ENCODE data around the gene FSD1L.
"Not testable (repeated sequence)": the region's sequence is repeated elsewhere in the genome, so short reads cannot be mapped to it uniquely, and the experiment has no call there.

The FSD1L gene

DNA sequence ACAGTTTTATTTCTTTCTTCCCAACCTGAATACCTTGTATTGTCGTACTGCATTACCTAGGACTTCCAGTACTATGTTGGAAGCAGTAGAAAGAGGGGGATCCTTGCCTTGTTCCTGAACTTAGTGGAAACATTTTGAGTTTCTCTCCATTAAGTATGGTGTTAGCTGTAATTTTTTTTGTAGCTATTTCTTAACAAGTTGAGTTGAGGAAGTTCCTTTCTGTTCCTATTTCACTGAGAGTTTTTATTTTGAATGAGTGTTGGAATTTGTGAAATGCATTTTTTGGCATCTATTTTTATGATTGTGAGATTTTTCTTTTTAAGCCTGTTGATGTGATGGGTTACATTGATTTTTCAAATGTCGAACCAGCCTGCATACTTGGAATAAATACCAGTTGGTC, 49.0 kb downstream of the FSD1L start:
- no peak for DNase-seq

- DNase-seq, result no peak
Measured at GRCh38 chr9:105497704-105498103, 49.9 kb downstream of the FSD1L start.

DNA sequence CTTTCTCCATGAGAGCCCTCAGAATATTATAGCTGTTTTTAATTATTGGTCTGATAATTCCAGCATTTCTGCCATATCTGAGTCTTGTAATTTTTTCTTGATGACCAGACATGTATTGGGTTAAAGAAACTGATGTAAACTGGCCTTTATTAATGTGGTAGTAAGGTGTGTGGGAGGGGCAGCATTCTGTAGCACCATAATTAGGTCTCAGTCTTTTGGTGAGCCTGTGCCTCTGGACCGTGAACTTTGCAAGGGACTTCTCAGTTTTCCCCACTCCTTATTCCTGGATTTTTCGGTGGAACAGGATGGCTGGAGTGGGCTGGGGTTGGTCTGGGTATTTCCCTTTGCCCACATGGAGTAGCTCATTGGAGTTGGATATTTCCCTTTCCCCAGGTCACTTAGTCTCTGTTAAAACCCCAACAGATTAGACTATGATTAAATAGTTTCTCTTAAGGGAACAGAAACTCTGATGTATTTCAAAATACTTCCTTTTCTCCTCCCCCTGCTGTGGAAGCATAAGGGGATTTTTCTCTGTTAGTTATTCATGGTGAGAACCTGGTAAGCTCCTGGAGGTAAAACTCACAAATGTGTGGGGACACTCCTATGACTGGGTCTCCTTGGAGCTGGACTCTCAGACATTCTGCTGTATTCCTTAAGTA, 52.4 kb downstream of the FSD1L start:
- no peak for DNase-seq

DNA sequence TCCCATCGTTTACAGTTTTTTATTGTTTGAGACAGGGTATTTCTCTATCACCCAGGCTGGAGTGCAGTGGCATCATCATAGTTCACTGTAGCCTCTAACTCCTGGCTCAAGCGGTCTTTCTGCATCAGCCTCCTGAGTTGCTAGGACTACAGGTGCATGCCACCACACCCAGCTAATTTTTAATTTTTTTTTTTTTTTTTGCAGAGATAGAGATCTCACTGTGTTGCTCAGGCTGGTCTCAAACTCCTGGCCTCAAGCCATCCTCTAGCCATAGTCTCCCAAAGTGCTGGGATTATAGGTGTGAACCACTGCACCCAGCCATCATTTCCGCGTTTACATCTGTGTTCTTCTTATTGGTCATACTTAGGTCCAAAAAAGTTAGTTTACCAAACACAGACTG, 53.6 kb downstream of the FSD1L start:
- DNase-seq, result no peak

DNA sequence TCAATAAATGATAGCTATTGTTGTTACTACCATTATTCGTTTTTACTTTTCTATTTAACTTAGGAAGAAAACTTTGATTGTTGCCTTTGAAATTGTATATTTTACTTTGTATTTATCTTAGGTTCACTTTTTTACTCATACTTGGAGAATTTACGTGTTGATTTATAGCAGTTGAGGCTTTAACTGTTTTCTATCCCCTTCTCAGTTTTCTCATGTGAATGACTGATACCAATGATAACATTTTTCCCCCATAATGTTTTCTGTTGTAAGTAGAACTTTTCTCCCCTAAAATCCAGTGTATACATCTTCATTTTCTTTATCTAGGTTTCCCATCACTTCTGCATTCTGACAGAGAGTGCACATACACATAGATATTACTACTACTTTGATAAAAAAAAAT, 54.4 kb downstream of the FSD1L start:
- DNase-seq, result no peak

DNA sequence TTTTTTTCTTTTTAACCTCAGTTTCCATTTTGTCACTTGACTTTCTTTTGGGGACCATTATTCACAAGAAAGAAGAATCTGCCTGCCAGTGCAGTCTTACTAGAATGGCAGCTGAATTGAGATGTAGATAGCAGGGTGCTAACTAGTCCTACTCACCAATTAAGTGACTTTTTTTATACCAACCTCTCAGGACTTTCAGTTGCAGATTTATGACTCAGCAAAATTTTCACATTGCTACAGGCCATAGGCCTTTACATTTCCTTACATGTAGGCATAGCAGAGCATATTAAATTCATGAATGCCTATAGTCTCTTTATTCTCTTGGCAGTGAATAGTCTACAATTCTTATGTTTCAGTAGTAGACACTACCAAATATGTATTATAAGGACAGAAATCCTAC, 56.0 kb downstream of the FSD1L start:
- DNase-seq, result no peak

- DNase-seq, result no peak
Measured at GRCh38 chr9:105507096-105507790, 59.4 kb downstream of the FSD1L start.

DNA sequence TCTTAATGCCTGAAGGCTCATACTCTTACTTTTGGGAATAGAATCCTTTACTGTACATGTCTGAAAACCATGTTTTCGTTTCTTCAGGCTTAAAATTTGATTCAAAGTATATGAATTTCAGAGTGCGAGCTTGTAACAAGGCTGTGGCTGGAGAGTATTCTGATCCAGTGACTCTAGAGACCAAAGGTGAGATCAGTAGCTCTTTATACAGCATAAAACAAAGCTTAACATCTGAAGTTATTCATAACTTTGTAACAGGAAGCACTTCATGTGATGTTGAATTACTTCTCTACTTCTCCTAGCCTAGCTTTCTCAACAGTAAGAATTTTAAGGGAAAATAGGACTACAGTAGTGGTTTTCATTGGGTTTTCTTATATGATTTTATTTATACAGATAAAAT, 60.7 kb downstream of the FSD1L start:
- DNase-seq, result no peak

GRCh38 chr9:105510024-105510423, 62.2 kb downstream of the FSD1L start:
- DNase-seq, result no peak

DNA sequence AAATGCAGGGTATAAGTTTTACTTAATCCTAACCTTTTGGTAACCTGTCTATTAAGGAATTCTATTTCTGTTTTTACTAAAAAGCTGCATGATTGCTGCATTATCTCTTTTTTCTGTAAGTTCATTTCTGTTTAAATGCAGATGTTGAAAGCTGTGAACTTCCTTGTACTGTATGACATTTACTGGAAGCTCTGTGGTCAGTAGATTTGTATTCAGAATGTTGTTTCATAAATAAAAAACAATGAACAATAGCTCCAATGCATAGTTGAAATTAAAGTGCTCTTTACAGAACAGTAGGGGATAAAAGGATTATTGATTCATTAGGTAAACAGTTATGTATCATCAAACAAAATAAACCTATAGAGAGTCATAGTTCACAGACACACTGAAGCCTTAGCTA, 63.6 kb downstream of the FSD1L start:
- DNase-seq, result no peak

DNA sequence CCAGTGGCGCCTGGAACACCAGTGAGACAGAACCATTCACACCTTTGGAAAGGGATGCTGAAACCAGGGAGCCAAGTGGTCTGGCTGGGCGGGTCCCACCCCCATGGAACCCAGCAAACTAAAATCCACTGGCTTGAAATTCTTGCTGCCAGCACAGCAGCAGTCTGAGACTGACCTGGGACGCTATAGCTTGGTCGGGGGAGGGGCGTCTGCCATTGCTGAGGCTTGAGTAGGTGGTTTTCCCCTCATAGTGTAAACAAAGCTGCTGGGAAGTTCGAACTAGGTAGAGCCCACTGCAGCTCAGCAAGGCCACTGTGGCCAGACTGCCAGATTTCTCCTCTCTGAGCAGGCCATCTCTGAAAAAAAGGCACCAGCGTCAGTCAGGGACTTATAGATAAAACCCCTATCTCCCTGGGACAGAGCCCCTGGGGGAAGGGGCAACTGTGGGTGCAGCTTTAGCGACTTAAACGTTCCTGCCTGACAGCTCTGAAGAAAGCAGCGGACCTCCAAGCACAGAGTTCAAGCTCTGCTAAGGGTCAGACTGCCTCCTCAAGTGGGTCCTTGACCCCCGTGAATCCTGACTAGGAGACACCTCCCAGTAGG, 68.1 kb downstream of the FSD1L start:
- no peak for DNase-seq

DNA sequence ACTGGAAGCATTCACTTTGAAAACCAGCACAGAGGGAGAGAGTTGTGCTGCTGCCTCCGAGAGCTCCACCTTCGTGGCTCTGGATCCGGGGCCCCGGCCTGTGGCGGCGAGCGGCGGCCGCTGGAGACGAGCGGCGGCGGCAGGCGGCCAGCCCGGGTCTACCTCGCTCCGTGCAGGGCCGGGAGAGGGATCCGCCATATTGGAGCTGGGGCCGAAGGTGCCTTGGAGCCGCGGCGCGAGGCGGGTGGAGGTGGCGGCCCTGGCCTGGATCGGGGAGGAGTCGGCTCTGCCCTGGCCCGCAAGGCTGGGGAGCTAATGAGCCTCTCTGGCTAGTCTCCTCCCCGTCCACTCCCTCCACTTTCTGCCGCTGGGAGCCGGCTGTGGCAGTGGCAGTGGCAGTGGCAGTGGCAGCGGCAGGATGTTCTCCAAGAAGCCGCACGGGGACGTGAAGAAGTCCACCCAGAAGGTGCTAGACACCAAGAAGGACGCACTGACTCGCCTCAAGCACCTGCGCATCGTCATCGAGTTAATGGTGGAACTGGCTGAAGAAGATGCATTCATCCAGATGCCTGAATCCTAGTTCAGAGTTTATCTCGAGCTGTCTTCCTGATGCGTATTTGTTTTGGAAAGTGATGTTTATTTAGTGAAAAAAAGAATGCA, 72.0 kb downstream of the FSD1L start:
- peak; percentile 13 for DNase-seq

GRCh38 chr9:105520992-105521391, 73.2 kb downstream of the FSD1L start:
- not testable (repeated sequence) for DNase-seq

DNA sequence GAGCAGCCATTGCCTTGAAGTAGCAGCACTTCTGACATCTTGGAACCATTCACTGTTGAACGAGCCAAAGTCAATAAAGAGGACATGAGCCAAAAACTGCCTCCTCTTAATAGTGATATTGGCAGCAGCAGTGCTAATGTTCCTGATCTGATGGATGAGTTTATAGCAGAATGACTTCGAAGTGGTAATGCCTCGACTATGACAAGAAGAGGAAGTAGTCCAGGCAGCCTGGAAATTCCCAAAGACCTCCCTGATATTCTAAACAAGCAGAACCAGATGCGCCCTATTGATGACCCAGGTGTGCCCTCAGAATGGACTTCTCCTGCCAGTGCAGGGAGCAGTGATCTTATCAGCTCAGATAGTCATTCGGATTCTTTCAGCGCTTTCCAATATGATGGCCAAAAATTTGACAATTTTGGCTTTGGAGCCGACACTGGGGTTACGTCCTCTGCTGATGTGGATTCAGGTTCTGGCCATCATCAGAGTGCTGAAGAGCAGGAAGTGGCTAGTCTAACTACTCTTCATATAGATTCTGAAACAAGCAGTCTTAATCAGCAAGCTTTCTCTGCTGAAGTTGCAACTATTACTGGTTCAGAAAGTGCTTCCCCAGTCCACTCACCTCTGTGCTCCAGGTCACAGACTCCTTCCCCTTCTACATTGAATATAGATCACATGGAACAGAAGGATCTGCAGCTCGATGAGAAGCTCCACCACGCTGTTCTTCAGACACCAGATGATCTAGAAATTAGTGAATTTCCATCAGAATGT, 75.0 kb downstream of the FSD1L start:
- not testable (repeated sequence) for DNase-seq

DNA sequence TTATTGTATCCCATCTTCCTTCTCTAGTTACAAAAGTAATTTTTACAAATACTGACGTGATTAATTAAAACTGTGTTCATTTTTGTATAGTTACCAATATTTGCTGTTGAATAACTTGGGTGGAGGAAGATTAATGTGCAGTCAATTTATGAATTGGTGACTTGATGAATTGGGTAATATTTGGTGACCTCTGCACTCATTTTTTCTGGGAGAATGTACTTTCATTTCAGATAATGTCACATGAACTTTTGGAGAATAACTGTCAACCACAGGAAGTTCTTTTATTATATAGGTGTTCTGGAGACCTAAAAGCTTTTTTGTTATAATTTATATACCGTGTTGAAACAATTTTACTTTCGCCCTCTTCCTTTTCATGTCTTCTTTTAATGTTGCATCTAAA, 83.7 kb downstream of the FSD1L start:
- DNase-seq, result no peak

DNA sequence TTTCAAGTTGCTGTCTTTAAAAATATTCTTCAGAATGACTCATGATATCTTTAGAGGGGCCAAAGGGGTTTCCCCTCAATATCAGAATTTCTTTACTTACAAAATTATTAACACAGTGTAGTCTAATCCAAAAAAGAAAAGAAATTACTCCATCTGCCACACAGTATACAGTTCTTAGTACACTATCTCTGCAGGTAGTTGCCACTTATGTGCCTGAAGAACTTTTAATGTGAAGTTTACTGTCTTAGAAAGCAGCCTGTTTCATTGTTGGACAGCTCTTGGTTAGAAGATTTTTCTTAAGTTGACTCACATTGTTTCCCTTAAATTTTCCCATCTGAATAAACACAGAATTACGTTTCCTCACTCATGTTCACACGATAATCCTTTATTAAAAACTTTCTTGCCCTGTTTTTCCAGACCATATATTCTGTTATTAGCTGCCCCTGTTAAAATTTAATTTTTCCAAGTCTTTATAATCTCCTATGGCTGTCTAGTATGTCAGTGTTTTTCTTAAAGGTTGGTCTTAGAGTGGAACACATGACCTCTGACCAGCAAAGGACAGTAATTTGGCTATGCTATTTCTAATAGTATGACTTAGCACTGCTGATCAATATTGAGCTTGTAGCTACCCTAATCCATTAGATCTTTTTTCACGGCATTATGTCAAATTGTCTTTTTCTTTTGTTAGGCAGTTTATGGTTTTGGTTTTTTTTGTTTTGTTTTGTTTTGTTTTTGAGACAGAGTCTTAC, 88.3 kb downstream of the FSD1L start:
- DNase-seq, result no peak

- DNase-seq, result no peak
Measured at GRCh38 chr9:105539452-105539851, 91.6 kb downstream of the FSD1L start.

GRCh38 chr9:105541838-105542237, 94.0 kb downstream of the FSD1L start:
- no peak for DNase-seq

- no peak for DNase-seq
Measured at GRCh38 chr9:105554042-105554441, 106.2 kb downstream of the FSD1L start.

- peak; percentile 77 for DNase-seq
Measured at GRCh38 chr9:105557804-105558610, 110.2 kb downstream of the FSD1L start, which contains the start of gene FKTN. TSS of gene FKTN (plus strand) at chr9:105558131. CDS start at chr9:105575033, 16,902 bp downstream.

DNA sequence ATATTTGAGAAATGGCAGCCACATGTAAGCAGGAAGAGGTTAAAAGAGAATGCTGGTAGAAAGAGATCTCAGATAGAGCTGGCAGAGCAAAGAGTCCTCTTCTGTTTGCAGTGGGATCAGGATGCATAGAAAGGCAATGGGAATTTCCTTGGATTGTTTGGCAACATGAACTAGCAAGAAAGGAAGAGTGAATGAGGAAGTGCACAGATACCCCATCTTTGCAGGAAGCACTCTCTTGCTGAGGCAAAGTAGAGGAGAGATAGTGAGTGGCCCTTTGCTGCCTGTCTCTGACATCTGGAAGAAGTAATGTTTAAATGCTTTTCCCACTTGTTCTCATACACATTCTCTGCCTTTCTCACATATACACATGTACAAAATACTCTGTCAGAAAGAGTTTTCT, 124.6 kb downstream of the FSD1L start:
- no peak for DNase-seq
